ENCODE data around the gene SCFD2.

GRCh38 chr4:53280846-53281245 lies 85.0 kb downstream of the SCFD2 start:
- TF ChIP-seq CTCF (IDR thresholded peaks at IDR 0.05; ENCODE audit: low read depth, low read length, missing input control) (no peak), JUND (IDR thresholded peaks at IDR 0.05) (no peak), RXRA (IDR thresholded peaks at IDR 0.05) (no peak)
